EH (cell line): ENCODE results near the gene THOC7.

Experiments
- DNase-seq: peaks from one replicate; pipeline ENCODE4 v3.0.0-alpha.2; 2015; ENCODE audit warnings: low read depth

THOC7 gene

DNA sequence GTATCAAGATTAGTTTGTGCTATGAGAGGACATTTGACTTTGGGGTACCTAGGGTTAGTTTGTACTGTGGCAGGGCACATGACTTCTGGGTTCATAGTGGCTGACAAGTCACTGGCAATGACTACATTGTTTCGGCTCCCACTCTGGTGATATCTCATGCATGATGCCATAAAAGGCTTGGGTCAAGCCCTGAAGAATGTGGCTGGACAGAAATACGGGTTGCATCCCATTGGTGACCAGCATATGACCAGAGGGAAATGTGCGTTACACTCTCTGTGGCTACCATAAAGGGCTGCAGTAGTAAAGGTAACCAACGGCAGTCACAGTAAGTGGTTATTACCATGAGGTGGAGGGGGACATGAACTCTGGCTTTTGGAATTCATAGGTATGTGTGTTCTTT, 18.4 kb downstream of the THOC7 start:
- peak; percentile 38 for DNase-seq

DNA sequence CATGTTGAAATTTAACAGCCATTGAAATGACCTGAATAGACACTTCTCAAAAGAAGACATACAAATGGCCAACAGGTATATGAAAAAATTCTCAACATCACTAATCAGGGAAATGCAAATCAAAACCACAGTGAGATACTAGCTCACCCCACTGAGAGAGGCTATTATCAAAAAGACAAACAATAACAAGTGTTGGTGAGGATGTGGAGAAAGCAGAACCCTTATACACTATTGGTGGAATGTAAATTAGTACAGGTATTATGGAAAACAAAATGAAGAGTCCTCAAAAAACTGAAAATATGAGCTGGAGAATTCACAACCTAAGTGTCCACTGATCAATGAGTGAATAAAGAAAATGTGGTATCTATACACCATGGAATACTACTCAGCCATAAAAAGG, 21.5 kb downstream of the THOC7 start:
- no peak for DNase-seq

DNA sequence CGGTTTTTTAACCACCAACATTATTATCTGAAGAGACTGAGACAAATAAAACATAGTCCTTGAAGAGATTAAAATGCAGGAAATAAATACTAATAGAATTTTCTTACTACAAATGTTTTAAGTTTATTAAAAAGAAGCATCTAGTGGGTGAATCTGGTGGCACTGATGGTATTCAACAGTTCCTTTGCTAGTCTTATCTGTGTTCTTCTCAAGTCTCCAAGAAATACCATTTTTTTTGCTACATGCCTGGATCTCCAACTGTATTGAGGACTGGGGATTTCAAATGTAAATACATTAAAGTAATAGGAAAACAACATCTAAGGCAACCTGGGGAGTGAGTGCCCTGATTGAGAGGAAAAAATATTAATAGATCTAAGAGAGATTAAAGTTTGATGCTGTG, 21.9 kb downstream of the THOC7 start:
- no peak for DNase-seq

DNA sequence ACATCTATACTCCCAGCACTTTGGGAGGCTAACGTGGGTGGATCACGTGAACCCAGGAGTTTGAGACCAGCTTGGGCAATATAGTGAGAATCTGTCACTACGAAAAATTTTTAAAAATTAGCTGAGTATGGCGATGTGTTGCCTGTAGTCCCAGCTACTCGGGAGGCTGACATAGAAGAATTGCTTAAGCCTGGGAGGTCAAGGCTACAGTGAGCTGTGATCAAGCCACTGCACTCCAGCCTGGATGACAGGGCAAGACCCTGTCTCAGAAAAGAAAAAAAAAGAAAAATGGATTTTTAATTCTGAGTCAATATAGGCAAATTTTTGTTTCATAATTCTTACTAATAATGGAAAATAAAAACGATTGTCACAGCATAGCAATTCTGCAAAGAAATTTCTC, 31.2 kb downstream of the THOC7 start:
- no peak for DNase-seq

DNA sequence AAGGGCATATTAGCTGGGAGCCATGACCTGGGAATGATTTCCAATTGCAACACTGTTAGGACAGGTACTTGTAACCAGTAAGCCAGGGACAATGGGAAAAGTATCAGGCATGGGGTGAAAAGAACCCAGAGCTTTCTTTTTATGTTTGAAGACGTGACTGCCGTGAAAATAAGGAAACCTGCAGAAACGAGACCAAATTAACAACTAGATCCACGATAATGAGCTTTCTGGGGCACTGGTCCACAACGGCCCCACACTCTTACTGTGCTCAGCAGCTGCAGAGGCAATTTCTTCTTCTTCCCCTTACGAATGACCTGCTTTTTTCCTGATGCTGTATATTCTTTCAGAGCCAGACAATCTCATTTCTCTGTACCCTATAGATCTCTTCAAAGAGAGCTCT, 33.1 kb downstream of the THOC7 start:
- DNase-seq: no peak

DNA sequence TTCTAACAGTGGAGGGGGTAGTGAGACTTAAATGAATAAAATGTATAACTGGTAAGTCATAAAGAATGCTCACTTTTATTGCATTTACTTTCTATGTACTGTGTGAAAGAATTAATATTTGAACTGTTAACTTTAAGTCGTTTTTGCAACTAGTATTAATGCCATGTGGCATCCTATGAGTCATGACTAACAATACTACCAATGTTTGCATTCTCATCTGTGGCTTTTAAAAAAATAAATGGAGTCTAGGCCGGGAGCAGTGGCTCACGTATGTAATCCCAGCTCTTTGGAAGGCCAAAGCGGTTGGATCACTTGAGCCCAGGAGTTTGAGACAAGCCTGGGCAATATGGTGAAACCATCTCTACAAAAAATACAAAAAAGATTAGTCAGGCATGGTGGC, 39.3 kb downstream of the THOC7 start:
- peak; percentile 88 for DNase-seq

DNA sequence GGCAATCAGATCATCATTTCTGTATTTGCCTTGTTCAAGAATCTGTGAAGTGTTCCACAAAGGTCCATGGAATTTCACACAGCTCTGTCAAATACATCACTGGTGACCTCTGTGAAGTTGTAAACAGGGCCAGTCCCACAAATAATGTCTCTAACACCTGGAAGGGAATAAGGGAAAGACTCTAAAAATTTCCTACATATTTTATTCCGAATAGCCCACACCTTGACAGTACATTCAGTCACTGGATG, 44.5 kb downstream of the THOC7 start, which contains the start of gene C3orf49:
TSS of gene C3orf49 (plus strand) at position 149 of the 248 bp plus-strand sequence. CDS start 173 bp downstream, outside the sequence.
- DNase-seq: no peak

DNA sequence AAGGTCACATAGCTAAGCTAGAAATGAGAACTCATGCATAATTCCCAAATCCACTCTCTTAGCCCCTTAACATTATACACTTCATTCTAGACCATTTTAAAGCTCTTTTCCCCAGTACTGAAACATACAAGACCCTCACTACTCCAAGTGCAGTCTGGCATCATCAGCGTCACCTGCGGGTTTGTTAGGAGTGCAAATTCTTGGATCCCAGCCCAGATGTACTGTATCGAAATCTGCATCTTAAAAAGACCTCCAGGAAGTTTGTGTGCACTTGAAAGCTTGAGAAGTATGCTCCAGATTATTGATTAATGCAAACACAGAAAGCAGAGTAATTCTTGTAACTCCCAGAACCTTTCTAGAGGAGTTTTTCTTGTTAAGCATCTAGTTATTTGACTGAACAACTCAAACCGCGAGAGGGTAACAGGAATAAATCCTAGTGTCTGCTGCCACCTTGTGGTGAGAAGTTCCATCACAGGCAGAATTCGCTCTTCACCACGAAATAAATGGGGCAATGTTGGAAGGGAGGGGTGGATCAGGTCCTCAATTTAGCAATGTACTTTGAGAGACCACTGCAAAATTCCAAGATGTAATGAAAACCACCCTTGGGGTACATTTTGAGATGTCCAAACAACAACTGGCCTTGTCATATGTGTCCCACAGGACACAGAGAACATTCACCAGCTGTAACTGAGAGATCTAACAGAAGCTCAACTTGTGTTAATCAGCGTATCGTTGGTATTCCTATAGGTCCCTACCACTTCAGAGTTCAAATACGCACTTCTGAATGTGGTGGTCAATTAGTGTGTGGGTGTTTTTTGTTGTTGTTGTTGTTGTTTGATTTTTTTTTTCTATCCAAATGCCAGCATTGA, 45.1 kb downstream of the THOC7 start:
- peak; percentile 66 for DNase-seq

DNA sequence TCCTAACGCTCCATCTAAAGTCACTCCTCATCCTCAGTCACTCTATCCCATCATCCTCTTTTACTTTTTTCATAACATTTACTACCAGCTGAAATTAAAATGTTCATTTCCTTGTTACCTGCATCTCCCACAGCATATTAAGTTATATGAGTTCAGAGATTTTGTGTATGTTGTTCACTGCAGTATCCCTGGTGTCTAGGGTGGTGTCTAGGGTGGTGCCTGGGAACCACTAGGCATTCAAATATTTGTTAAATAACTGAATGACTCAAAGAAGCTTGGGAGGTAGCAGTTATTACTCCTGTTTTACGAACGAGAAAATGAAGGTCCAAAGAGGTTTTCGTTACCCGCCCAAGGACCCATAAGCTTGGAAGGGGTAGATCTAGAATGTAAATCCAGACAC, 46.4 kb downstream of the THOC7 start:
- no peak for DNase-seq

DNA sequence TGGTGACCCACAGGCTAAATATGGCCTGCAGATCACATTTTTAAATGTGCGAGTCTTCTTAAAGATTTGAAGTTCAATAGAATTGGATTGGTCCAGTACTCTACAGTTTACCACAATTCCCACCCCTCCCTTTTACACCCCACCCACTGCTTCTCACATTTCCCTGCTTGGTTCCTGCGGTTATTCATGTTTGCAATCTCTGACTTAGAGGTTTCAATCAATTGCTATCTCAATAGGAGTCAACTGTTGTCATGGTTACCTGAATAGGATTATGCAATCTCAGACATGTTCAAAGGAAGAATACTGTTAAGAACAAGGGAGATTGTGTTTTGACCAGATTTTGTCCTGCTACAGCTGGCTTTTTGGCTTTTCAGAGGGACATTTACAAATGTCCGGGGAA, 49.4 kb downstream of the THOC7 start:
- DNase-seq: no peak

DNA sequence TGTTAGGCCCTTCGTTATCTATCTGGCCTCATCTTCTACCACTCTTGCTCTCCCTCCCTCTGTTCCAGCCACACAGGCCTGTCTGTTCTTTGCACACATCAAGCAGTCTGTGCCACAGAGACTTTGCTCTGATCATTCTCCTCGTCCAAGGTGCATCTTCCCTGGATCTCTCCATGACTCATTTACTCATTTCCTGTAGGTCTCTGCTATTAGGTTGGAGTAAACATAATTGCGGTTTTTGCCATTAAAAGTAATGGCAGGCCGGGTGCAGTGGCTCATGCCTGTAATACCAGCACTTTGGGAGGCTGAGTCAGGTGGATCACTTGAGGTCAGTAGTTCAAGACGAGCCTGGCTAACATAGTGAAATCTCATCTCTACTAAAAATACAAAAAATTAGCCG, 54.0 kb downstream of the THOC7 start:
- DNase-seq: peak; percentile 87

DNA sequence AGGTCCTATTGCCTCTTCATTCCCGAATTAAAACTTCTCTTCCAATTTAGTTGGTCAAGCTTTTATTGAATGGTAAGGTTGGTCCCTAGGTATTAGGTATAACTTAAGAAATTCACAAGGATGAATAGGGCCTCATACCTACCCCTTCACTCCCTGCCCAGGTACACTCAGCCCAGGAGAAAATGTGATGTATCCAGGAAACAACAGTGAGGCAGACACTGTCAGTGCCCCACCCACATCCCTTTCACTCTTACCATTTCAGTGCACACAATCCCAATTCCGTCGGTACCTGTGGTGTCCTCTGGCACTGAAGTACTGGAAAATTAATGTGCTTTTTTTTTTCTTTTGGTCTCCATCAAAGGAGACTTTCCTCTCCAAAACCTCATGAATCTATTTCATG, 55.0 kb downstream of the THOC7 start:
- no peak for DNase-seq

DNA sequence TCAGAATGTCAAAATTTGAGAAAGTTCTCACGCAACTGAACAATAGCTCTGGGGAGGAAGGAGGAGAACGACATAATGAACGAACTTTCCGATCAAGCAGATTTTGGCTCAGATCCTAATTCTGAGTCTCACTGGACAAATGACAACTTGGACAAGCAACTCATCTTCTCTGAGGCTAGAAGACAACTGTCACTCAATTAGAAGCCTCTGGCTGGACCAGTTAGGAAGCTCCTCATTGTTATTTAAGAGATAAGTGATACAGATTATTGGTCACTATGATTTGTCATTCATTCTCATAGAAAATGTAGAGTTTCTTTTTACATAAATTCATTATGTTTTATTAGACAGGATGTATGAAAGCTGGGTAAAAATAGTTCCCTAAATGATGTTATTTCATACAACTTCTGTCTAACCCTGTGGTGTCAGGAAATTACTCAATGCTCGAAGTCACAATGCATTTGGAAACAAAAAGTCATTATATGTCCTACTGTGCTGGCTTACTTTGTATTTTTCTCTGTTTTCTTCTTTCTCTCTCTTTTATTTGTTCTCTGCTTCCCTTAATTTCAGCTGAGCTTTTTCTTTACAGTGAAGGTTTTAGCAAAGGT, 55.5 kb downstream of the THOC7 start:
- no peak for DNase-seq

DNA sequence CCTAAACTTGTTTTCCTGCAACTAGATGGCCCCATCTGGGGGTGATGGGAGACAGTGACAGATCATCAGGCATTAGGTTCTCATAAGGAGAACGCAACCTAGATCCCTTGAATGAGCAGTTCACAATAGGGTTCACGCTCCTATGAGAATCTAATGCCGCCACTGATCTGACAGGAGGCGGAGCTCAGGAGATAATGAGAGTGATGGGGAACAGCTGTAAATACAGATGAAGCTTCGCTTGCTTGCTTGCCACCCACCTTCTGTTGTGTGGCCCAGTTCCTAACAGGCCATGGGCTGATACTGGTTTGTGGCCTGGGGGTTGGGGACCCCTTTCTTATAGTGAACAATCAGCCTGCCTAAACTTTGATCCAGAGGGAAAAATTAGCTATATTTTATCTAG, 59.7 kb downstream of the THOC7 start:
- DNase-seq: no peak

DNA sequence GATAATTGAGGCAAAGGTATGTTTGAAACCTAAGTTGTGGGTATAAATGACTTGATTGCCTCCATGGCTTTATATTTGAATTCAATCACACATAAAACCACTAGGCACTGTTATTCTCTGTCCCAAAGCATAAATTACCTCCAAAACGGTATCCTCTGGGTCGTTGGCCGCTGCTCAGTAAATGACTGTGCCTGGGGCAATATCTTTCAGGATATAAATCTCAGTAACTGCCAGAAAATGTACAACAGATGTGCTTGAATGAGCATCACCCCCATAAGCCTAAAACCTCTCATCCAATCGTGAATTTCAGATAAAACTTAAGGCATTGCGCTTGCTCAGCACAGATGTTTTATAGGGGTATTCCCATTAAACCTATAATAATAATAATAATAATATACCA, 63.5 kb downstream of the THOC7 start:
- DNase-seq: peak; percentile 11

DNA sequence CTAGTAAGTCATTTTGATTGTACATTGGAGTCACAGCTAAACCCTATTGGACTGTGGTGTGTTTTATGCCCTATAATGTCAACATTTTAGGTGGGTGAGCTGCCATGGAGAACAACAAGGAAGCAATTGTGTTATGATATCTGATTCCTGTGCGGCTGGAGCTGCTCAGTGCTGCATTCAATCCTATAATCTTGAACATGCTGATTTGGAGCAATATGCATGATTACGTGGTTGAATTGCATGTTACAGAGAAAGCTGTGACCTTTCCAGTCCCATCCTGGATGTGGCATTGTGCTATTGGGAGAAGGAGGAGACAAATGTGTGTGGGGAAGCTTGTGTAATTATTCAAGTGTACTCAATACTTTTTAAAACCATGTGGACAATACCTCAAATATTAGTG, 64.7 kb downstream of the THOC7 start:
- DNase-seq: no peak

DNA sequence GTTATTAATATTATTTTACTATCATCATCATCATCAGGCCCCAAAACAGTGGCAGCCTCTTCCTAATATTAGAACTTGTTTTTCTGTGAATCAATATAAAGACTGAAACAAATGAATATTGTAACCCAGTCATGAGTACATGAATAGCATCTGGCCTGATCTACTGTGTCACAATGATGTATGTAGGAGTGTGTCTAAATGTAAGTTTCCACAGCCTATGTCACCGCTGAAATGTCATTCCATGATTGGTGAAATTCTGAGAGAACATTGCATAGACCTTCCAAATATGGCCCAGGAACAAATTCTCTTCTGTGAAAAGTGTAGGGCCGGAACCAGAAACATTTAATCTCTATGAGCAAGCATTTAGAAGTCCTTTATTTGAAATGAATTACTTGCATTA, 65.1 kb downstream of the THOC7 start:
- no peak for DNase-seq

DNA sequence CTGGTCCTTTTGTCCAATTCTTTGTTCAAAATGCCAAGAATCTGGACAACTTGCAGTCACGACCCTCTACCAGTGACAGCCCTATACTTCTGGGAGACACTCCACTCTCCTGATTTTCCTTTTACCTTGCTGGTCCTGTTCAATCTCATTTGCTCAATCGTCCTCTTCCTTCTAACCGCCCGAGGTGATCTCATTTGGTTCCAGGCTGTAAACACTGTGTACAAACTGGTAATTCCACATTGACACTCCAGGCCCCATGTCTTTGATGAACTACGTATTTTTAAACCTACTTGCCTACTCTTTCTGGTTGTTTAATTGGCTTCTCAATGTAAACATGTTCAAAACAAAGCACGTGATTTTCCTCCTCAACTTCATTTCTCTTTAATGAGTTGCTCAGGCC, 68.2 kb downstream of the THOC7 start:
- no peak for DNase-seq

DNA sequence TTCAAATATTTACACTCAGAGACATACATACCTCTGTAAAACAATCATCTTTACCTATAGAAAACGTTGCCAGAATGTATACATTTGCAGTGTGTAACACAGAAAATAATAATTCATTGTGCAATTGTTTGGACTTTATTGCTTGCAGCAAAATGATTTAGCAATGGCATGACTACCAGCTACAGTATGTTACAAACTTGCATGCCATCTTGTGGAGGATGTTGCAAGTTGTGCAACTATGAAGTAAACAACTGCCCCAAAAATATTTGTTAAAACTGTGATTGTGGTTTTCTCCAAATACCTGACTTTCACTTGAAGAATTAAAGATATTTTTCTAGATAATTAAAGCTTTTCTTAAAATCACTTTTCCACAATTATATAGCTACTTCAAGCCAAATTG, 71.6 kb downstream of the THOC7 start:
- DNase-seq: peak; percentile 61
